ENCODE results near the gene NTN3. TPM values are rescaled to one million over a fixed set of nuclear protein-coding genes. Genes with fewer than 3 reads are reported as not detected.
A peak's percentile ranks its signal among the peaks of the same experiment; 100 is the strongest.

The NTN3 gene
- total and polyA plus RNA-seq, 2 of the 8 experiments (the other 6 are each of a cell fraction or from before 2014, with no cell fraction given) = 0.30 to 0.34 TPM

GRCh38 chr16:2520097-2520783, 49.1 kb downstream of the NTN3 start, which contains the start of gene AMDHD2 (continued):
- TF ChIP-seq CHD1 (IDR thresholded peaks at IDR 0.05; ENCODE audit: low read depth, low read length) (no peak), RAD21 (IDR thresholded peaks at IDR 0.05 in 1 of 2, conservative IDR thresholded peaks at IDR 0.05 in 1 of 2; ENCODE audit: low read depth in 2 of 2, low read length in 2 of 2) (peak in 1 of 2 experiments; percentile 18; a peak in 1 of 4 replicates), RFX5 (IDR thresholded peaks at IDR 0.05; ENCODE audit: borderline replicate concordance, low read depth, low read length) (no peak), SIRT6 (IDR thresholded peaks at IDR 0.05; ENCODE audit: low read length) (no peak), EGR1 (IDR thresholded peaks at IDR 0.05; ENCODE audit: borderline replicate concordance, low read depth, low read length) (peak; percentile 76; the same call in 1 of the 2 replicates), YY1 (IDR thresholded peaks at IDR 0.05; ENCODE audit: low read depth, low read length) (peak; percentile 38; the same call in 1 of the 2 replicates), GTF2F1 (IDR thresholded peaks at IDR 0.05; ENCODE audit: borderline replicate concordance, low read depth, low read length) (no peak), KDM4A (IDR thresholded peaks at IDR 0.05; ENCODE audit: low read depth, low read length, severe bottlenecking) (peak; percentile 33), CBX8 (IDR thresholded peaks at IDR 0.05; ENCODE audit: borderline replicate concordance, low read depth, low read length) (no peak), CTBP2 (IDR thresholded peaks at IDR 0.05; ENCODE audit: borderline replicate concordance, insufficient read depth, insufficient read length, low read length) (no peak), ATF3 (IDR thresholded peaks at IDR 0.05; ENCODE audit: insufficient read depth, low read depth, low read length) (peak; percentile 100), CREB1 (IDR thresholded peaks at IDR 0.05) (peak; percentile 73), FOSL1 (IDR thresholded peaks at IDR 0.05; ENCODE audit: insufficient read depth, low read depth, low read length) (no peak), SIN3A (conservative IDR thresholded peaks at IDR 0.05 in 1 of 2, IDR thresholded peaks at IDR 0.05 in 1 of 2; ENCODE audit: low read depth in 1 of 2, low read length in 2 of 2) (peak; percentile 96 to 97), HDAC2 (IDR thresholded peaks at IDR 0.05; ENCODE audit: borderline replicate concordance in 1 of 2, low read depth in 2 of 2, low read length in 2 of 2) (no peak), RNF2 (IDR thresholded peaks at IDR 0.05; ENCODE audit: borderline replicate concordance, low read depth, low read length, missing control alignments, poor library complexity, severe bottlenecking) (no peak), RBBP5 (IDR thresholded peaks at IDR 0.05; ENCODE audit: borderline replicate concordance, low read depth, low read length) (no peak), POLR2A (IDR thresholded peaks at IDR 0.05; ENCODE audit: control extremely low read depth in 1 of 2, low read depth in 2 of 2, low read length in 2 of 2) (peak; percentile 60 to 81; a peak in 2 of 3 replicates), HDAC6 (IDR thresholded peaks at IDR 0.05; ENCODE audit: low read depth, low read length) (no peak), TCF12 (IDR thresholded peaks at IDR 0.05; ENCODE audit: low read depth, low read length) (no peak), TAF7 (optimal IDR thresholded peaks at IDR 0.05; ENCODE audit: borderline replicate concordance, low read depth, low read length) (peak; percentile 60), SUZ12 (IDR thresholded peaks at IDR 0.05; ENCODE audit: low read length) (no peak)
